Caco-2 (cell line): ENCODE measurements around the gene ZSWIM1. TPM values are rescaled to one million over a fixed set of nuclear protein-coding genes. Genes with fewer than 3 reads are reported as not detected.

Experiments used
- BruUV-seq: library from RNA; stranded (reverse); fragments of 400-500 nt; replicated peaks from 2 replicates; lab custom pipeline; 2021; lab: Mats Ljungman, UMichigan
- CTCF ChIA-PET: fragments of 300-600 bp; sonication (Branson Sonifier 250); formaldehyde crosslinking; loops from one replicate; lab custom pipeline; 2022; ENCODE audit warnings: antibody characterized with exemption; lab: Charles Lee
- POLR2A ChIA-PET: fragments of 300-600 bp; sonication (Branson Sonifier 250); formaldehyde crosslinking; loops from one replicate; lab custom pipeline; 2022; ENCODE audit warnings: antibody characterized with exemption; lab: Charles Lee
- DNase-seq, 2 experiments: peaks; one replicate each; pipeline versions ENCODE4 v3.0.0 to v3.0.0-alpha.2; 2020 to 2022
- H3K27me3 ChIP-seq: replicated peaks from 2 replicates; pipeline ENCODE4 v1.6.0; 2011; ENCODE audit warnings: low read length; ENCODE audit not compliant: control insufficient read depth, insufficient read depth
- H3K36me3 ChIP-seq: 2 replicates; pipeline ENCODE4 v1.5.1; 2011; ENCODE audit warnings: low read length; ENCODE audit not compliant: control insufficient read depth, insufficient read depth
- H3K4me1 ChIP-seq: fragments of 250-450 bp; sonication (Bioruptor Pico); 2 replicates; pipeline ENCODE4 v1.5.1; 2020; ENCODE audit warnings: mild to moderate bottlenecking
- H3K4me3 ChIP-seq: 2 replicates; pipeline ENCODE4 v1.5.1; 2011; ENCODE audit warnings: low read depth, mild to moderate bottlenecking, control low read depth, low read length
- H3K9me3 ChIP-seq: fragments of 250-450 bp; sonication (Bioruptor Pico); 2 replicates; pipeline ENCODE4 v1.5.1; 2020; ENCODE audit warnings: mild to moderate bottlenecking, moderate library complexity
- H3K27ac Mint-ChIP-seq: one replicate; pipeline ENCODE4 v1.8.0; 2022; ENCODE audit warnings: mixed read lengths; ENCODE audit not compliant: unreplicated experiment
- H3K27me3 Mint-ChIP-seq: one replicate; pipeline ENCODE4 v1.8.0; 2022; ENCODE audit warnings: mixed read lengths; ENCODE audit not compliant: insufficient read depth, unreplicated experiment
- H3K36me3 Mint-ChIP-seq: one replicate; pipeline ENCODE4 v1.8.0; 2022; ENCODE audit warnings: mild to moderate bottlenecking, mixed read lengths; ENCODE audit not compliant: insufficient read depth, unreplicated experiment
- H3K4me1 Mint-ChIP-seq: one replicate; pipeline ENCODE4 v1.8.0; 2022; ENCODE audit warnings: low read depth, mixed read lengths; ENCODE audit not compliant: unreplicated experiment
- H3K4me3 Mint-ChIP-seq: one replicate; pipeline ENCODE4 v1.8.0; 2022; ENCODE audit warnings: mild to moderate bottlenecking, moderate library complexity, mixed read lengths; ENCODE audit not compliant: unreplicated experiment
- H3K9me3 Mint-ChIP-seq: one replicate; pipeline ENCODE4 v1.8.0; 2022; ENCODE audit warnings: mixed read lengths; ENCODE audit not compliant: unreplicated experiment
- intact Hi-C: fragments of 100-400 bp; cut with micrococcal nuclease; formaldehyde crosslinking; loops from one replicate; pipeline ENCODE4 v1.10.0; 2022; ENCODE audit not compliant: unreplicated experiment
- total RNA-seq: library from RNA; stranded (reverse); gene quantifications from 2 replicates; pipeline ENCODE4 v1.2.3, GENCODE V29; 2022
- TF ChIP-seq, protein P1 (sequence below), 2 experiments: fragments of 200-600 bp in 1 of 2; IDR thresholded peaks; 1 replicate in 1 of 2; 2 replicates in 1 of 2; pipeline versions ENCODE4 v1.5.1 to v1.8.0; 2011 to 2022; ENCODE audit warnings: antibody characterized with exemption in 1 of 2, control low read depth in 1 of 2, inconsistent platforms in 1 of 2, low read depth in 1 of 2, low read length in 1 of 2, mild to moderate bottlenecking in 1 of 2, moderate library complexity in 1 of 2; ENCODE audit not compliant: insufficient read depth in 1 of 2, severe bottlenecking in 1 of 2, unreplicated experiment in 1 of 2

Gene ZSWIM1
- total RNA-seq, 1 experiment from 2014 or later: 27.3 TPM

DNA sequence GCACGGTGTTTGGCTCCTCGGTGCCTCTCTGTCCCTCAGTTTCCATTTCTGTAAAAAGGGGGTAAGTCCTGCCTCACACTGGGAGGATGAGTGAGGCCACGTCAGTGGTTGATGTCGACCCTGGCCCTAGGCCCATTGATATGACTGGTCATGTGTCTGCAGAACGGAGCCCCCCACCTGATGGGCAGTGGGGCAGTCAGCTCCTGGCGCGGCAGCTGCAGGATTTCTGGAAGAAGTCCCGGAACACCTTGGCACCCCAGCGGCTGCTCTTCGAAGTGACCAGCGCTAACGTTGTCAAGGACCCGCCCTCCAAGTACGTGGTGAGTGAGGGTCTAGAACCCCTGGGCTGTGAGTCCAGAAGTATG lies 46.2 kb upstream of the ZSWIM1 start:
- H3K4me1 ChIP-seq: peaks cover 13% of the 10 kb centered on the region
- no peaks in the 10 kb centered on the region for H3K9me3 Mint-ChIP-seq
- H3K36me3 ChIP-seq: no peaks in the 10 kb centered on the region
- TSS peak; percentile 42 for BruUV-seq
- H3K27ac Mint-ChIP-seq: no peak overlapping the region
- H3K27me3 Mint-ChIP-seq: no peaks in the 10 kb centered on the region
- peak overlapping the region; percentile 71 for H3K4me3 Mint-ChIP-seq
- no peak overlapping the region for H3K4me3 ChIP-seq
- DNase-seq: no peak
- ChIA-PET POLR2A (interaction anchor here (1.6 to 2.0 kb wide), 2 partner anchors 21 to 100 kb away, joined by 6 to 12 read pairs; partner anchors contain the start of gene PCIF1), CTCF (no interaction called here)
- H3K4me1 Mint-ChIP-seq: peaks cover 15% of the 10 kb centered on the region
- TF ChIP-seq, protein P1, sequence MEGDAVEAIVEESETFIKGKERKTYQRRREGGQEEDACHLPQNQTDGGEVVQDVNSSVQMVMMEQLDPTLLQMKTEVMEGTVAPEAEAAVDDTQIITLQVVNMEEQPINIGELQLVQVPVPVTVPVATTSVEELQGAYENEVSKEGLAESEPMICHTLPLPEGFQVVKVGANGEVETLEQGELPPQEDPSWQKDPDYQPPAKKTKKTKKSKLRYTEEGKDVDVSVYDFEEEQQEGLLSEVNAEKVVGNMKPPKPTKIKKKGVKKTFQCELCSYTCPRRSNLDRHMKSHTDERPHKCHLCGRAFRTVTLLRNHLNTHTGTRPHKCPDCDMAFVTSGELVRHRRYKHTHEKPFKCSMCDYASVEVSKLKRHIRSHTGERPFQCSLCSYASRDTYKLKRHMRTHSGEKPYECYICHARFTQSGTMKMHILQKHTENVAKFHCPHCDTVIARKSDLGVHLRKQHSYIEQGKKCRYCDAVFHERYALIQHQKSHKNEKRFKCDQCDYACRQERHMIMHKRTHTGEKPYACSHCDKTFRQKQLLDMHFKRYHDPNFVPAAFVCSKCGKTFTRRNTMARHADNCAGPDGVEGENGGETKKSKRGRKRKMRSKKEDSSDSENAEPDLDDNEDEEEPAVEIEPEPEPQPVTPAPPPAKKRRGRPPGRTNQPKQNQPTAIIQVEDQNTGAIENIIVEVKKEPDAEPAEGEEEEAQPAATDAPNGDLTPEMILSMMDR (IDR thresholded peaks at IDR 0.05; ENCODE audit: insufficient read depth in 1 of 2, low read depth in 1 of 2, low read length in 1 of 2, severe bottlenecking in 1 of 2, unreplicated experiment in 1 of 2): no peak
- H3K27me3 ChIP-seq: no peaks in the 10 kb centered on the region
- no peaks in the 10 kb centered on the region for H3K9me3 ChIP-seq
- H3K36me3 Mint-ChIP-seq: no peaks in the 10 kb centered on the region
- intact Hi-C loops: no loop called here

DNA sequence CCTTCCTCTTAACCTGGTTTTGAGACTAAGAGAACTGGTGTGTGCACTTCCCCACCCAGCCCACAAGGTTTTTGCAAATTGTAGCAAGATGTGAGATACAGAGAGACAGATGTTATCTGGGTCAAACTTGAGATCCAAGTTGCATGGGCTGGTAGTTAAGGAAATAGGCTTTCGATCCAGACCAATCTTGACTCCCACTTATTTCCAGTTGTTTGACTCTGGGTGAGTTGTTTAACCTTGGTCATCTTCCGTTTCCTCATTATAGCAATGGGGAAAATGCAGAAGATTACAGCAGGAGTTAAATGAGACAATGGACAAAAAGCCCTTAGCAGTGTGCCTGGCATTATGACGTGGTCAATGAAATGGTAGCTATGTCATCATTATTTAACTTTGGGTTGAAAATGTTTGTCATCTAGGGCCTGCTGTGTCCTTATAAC lies 45.7 kb upstream of the ZSWIM1 start:
- ChIA-PET POLR2A (no interaction called here), CTCF (interaction anchor here (0.6 kb wide), 1 partner anchor 130 kb away, joined by 5 read pairs; no protein-coding TSS in a partner anchor)
- H3K27me3 Mint-ChIP-seq: no peaks in the 10 kb centered on the region
- Histone ChIP-seq H3K36me3 (no peaks in the 10 kb centered on the region), H3K9me3 (no peaks in the 10 kb centered on the region), H3K27me3 (no peaks in the 10 kb centered on the region), H3K4me3 (no peak overlapping the region), H3K4me1 (peaks cover 13% of the 10 kb centered on the region)
- no TSS peak for BruUV-seq
- no peak overlapping the region for H3K27ac Mint-ChIP-seq
- H3K9me3 Mint-ChIP-seq: no peaks in the 10 kb centered on the region
- TF ChIP-seq, protein P1 (IDR thresholded peaks at IDR 0.05; ENCODE audit: insufficient read depth in 1 of 2, low read depth in 1 of 2, low read length in 1 of 2, severe bottlenecking in 1 of 2, unreplicated experiment in 1 of 2): no peak
- no peak for DNase-seq
- H3K4me3 Mint-ChIP-seq: no peak overlapping the region
- H3K4me1 Mint-ChIP-seq: peaks cover 12% of the 10 kb centered on the region
- peaks cover 1% of the 10 kb centered on the region for H3K36me3 Mint-ChIP-seq
- intact Hi-C loops: no loop called here

GRCh38 chr20:45835825-45836224 lies 45.2 kb upstream of the ZSWIM1 start:
- intact Hi-C loops: no loop called here
- POLR2A ChIA-PET: no interaction called here
- H3K4me3 Mint-ChIP-seq: no peak overlapping the region
- BruUV-seq: no TSS peak
- no peaks in the 10 kb centered on the region for H3K27me3 ChIP-seq
- no peaks in the 10 kb centered on the region for H3K9me3 ChIP-seq
- no peak overlapping the region for H3K27ac Mint-ChIP-seq
- CTCF ChIA-PET: interaction anchor here (0.6 kb wide), 1 partner anchor 130 kb away, joined by 5 read pairs; no protein-coding TSS in a partner anchor
- peaks cover 9% of the 10 kb centered on the region for H3K4me1 Mint-ChIP-seq
- no peak for DNase-seq
- TF ChIP-seq, protein P1 (IDR thresholded peaks at IDR 0.05; ENCODE audit: insufficient read depth in 1 of 2, low read depth in 1 of 2, low read length in 1 of 2, severe bottlenecking in 1 of 2, unreplicated experiment in 1 of 2): no peak
- H3K36me3 ChIP-seq: no peaks in the 10 kb centered on the region
- H3K27me3 Mint-ChIP-seq: no peaks in the 10 kb centered on the region
- no peaks in the 10 kb centered on the region for H3K9me3 Mint-ChIP-seq
- peaks cover 13% of the 10 kb centered on the region for H3K4me1 ChIP-seq
- no peak overlapping the region for H3K4me3 ChIP-seq
- peaks cover 6% of the 10 kb centered on the region for H3K36me3 Mint-ChIP-seq
